Ramos (cell line): ENCODE measurements around the gene GAB1.
"Not testable (repeated sequence)": the region's sequence is repeated elsewhere in the genome, so short reads cannot be mapped to it uniquely, and the experiment has no call there.

Source experiments
- in situ Hi-C: fragments of 300-500 bp; cut with MboI; formaldehyde crosslinking; loops from one replicate; pipeline ENCODE4 v1.14.3; 2022; ENCODE audit warnings: low sequenced_read_pairs; ENCODE audit not compliant: unreplicated experiment

Gene GAB1

DNA sequence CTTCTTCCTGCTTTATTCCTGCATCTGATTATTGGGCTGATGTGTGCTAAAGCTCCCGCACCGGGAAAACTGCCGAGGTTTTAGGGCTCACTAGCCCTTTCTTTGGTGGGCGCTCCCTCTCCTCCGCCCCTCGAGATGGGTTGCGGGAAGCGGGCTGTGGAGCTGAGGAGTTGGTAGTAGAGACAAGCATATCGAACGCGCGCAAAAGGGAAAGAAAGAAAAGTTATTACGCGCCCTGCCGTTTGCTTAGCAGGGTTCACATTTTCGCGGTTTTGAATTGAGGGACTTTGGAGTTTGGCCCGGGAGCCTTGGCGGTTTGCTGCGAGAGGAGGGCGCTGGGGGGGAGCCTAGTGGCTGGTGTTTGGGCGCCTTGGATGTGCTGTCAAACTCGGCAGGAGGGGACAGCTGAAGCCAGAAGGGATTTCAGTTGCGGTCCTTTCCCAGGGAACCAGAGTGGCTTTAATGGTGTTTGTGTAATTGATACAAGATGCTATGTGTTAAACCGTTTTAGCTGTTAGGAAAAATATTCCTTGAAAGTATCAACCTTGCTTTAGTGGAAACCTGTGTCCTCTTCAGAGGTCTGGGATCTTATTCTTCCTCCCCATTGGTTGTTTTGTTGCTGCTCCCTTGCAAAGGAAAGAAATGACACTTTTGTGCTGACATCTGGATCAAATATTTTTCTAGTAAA is 1.1 kb downstream of the GAB1 start:
- in situ Hi-C loops, result no loop called here

DNA sequence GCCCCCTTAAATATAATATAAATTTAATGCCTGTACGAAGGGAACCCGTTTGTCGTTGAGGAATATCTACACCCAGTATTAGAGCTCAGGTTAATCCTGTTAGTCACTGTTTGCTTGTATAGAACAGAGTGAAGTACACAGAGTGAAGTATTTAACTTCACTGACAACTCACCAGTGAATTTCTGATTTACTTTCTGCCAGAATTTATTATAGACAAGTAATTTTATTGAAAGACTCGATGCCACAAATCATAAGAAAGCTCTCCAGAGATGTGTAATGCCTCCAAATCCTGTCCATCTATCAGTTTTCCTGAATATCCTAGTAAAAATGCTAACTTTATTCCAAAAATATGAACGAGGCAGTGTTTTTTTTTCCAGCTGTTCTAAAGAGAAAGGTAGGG is 1.6 kb downstream of the GAB1 start:
- in situ Hi-C loops, result no loop called here

DNA sequence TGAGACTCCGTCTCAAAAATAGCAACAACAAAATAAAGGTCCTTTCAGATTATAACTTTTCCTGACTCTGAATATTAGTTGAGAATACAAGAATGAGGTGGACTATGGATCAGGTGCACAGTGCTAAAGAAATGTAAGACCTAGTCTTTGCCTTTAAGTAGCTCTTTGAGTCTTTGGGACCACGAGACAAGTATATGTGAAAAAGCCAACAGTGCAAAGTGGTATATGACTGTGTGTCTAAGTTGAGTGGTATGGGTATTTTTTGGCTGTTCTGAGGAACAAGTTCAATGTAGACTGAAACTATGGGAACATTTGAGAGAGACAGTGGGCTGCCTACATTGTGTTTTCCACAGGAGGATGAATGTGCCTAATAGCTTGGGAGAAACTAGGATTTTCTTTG is 2.8 kb downstream of the GAB1 start:
- in situ Hi-C loops, result no loop called here

DNA sequence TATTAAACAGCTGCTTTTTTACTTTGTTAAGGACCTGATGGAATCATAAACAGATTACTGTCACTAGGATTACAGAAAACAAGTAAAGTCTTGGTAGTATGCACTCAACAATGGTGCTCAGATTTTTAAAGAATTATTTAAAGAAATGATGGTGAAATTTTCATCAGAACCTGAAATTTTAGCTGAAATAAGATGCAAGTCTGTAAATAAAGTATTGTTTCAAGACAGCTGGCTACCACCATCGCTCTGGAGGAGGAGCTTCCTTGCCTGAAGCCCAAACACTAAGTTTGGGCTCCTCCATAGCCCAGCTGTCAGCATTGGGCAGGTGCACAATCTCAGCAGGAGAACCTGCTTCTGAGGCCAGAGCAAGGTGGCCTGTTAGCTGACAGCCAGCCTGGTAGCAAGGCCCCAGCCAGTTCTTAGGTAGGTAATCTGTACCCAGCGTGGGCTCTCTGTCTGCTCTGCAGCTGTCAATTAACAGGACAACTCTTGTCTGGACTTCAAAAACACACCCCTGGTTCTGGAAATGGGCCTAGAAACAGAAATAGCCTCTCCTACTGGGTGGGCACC is 4.6 kb downstream of the GAB1 start:
- in situ Hi-C loops, result no loop called here

DNA sequence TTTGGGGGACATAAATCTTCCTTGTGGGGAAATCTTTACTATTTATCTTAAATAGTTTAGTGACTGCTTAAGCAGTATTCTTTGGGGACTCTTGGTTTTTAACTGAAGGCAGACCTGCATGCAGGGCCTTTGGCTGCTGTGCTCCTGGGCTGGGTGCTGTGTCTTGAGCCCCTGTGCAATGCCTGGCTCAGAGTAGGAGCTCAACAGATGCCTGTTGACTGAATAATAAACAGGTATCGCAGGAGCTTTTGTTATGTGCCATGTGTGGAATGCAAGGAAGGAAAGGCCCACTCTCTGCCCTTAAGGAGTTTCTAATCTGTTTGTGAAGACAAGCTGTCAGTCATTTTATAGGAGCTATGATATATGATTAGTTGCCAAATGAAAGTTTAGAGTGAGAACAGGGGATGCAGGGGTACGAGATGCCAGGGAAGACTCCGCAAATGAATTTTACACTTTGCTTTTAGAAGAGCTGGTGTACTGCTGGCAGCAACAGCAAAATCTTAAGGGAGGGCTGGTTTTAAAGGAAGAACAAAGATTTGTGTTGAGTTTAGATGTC is 6.7 kb downstream of the GAB1 start:
- in situ Hi-C loops, result no loop called here

DNA sequence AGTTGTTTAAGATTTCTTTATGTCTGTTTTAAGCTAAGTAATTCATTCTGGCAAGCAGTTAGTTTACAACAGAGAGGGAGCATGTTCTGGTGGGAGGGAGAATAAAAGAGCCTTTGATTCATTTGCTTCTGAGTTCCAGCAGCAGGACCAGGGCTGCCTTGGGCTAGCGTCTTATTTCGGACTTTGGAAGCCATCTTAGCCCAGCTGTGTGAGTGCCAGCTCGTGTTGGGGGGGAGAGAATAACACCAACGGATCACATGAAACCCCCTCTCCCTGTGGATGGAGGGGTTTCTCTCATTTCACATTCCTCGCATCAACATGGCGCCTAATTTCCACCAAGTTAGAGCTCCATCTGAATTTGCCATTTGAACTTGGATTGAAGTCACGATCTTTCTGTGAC is 7.4 kb downstream of the GAB1 start:
- in situ Hi-C loops, result no loop called here

DNA sequence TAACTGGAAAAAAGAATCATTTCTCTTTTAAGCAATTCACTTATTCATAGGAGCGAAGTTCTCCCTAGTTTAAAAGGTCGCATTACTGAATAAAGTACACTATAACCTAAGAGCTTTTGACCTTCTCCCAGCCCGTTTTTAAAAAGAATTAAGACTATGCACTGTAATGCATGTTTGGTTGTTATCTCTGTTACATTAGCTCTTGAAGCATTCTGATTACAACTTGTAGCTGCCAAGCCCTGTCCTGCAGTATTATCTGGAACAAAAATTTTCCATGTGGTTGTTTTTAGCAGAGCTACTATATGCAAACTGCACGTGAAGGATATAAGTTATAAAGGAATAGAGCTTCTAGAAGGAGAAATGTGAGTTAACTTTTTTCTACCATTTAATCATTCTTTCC is 8.1 kb downstream of the GAB1 start:
- in situ Hi-C loops, result no loop called here

DNA sequence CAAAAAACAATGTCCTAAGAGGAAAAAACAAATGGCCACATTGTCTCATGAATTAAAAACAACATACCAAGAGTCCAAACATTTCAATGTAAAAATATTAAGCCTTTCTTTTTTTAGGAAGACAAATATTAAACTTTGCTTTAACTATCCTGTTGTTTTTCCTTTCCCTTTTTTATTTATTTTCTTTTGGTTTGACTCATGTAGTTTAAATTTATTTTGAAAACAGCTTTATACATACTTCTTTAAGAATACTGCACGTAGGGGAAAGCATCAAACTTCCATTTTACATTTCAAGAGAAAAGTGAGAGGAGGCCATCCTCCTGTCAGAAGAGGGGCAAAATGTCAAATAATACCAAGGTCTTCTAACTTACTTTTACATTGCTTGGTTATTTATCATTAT is 8.7 kb downstream of the GAB1 start:
- in situ Hi-C loops, result no loop called here

DNA sequence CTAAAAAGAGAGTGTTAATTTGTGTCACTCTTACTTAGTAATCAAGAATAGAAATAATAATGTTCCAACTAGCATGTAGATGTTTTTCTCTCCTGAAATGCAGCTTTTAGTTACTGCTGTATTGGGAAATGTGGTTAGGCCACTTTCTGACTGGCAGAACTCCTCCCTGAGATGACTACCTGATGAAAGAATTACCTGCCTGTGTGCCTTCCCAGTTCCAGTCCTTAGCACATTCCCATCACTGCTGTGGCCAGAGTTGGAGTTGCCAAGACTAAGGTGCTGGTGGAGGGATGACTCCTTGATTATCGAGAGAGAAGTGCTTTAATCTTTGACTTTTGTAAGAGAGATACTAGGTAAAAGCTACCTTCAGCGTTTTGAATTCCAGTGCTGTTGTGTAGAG is 9.5 kb downstream of the GAB1 start:
- in situ Hi-C loops, result no loop called here

DNA sequence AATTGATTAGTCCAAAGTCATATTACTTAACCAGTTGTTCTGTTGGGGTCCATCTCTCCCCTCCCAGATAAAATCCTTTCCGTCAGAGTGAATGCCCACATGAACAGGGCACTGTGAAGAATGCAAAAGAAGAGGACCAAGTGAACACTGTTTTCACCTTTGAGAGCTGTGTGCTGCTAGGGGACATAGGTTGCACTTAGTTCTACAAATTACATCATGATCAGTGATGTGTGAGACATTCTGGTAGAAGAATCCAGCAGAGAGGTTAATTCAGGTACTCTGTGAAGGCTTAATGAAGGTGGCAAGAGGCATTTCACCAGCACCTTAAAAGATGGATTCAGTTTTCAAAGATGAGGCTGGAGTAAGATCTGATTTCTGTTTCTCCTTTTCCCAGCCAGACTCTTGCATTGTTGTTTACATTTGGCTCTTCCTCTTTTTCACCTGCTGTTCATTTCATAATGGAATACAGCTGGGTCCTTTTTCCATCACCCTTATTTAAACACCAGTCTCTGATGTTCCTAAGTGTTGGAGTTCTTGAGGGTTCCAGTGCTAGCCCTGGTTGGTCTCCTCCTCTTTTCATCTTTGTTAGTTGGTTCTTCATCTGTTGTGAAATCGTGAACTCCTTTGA is 10.9 kb downstream of the GAB1 start:
- in situ Hi-C loops, result no loop called here

DNA sequence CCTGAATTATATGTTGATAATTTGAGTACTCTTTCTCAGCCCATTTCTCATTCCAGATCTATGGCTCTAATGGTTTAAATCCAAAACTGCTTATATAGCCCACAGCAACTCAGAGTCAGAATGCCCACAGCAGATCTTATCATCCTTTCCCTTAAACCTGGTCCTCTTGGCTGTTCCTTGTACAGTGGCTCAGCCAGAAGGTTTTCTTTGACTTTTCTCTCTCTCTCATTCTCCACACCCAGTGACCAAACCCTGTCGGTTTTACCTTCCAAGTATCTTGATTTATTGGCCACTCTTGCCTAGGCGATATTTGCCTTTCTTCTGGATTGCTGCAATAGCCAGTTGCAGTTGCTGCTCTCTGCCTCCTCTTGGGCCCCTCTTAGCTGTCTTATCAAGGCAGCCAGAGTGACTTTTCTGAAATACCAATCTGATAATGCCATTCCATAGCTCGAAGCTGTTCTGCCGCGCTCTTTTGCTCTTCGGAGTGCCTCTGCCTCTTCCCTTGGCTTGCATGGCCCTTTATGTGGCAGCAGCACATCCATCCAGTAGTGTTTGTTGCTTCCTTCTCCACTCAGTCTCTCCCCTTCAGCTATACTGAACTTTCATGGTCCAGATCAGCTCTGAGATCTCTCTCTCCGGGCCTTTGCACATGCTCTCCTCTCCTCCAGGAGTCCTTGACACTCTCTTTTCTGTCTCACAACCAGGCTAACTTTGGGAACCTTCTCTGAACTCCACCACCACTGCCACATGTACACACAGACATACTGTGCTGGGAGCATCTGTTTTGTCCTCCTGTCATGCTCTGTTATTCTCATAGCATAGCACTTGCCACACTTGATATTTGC is 11.8 kb downstream of the GAB1 start:
- in situ Hi-C loops, result no loop called here

DNA sequence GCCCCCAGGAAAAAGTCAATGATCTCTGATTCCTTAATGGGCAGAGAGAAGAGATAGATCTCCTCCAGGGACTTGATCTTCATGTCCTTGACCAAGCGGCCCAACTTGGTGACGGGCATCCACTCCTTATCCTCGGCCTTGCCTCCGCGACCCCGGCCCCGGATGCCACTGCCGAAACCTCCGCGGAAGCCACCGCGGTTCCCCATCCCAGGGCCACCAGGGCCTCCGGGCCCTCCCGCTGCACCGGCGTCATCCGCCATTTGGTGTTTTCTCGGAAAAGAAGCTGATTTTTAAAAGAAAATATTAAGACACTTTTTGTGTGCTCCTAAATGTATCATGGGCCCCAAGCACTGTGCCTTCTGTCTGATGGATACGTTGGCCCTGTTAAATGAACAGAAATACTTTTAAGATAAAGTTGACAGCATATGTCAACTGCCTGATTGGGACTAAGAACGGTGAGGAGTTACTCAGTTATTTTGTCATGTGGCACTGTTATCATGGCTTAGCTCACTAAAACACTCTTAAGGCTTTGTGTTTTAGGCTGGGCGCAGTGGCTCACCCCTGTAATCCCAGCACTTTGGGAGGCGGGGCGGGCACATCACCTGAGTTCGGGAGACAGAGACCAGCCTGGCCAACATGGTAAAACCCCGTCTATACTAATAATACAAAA is 13.3 kb downstream of the GAB1 start:
- in situ Hi-C loops, result not testable (repeated sequence)

DNA sequence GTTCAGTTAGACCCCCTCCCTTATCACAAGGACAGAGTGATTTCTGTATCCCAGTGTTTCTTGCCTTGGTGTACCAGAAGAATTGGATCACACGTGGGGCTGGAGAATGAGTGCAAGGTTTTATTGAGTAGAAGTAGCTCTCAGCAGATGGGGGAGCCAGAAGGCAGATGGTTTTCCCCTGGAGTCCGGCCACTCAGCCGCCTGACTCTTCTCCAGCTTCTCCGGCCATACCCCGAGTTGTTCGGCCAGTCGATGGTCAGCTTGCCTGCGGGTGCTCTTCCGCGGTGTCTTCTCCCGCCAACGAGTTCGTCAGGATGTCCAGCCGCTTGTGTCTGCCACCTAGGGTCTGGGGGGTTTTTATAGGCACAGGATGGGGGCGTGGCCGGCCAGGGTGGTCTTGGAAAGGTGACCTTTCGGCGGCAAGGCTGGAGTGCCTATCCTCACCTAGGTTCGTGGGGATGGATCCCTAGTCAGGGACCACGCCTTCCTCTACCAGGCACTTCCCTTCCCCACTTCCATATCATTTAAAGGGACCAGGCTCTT is 14.5 kb downstream of the GAB1 start:
- in situ Hi-C loops, result no loop called here

DNA sequence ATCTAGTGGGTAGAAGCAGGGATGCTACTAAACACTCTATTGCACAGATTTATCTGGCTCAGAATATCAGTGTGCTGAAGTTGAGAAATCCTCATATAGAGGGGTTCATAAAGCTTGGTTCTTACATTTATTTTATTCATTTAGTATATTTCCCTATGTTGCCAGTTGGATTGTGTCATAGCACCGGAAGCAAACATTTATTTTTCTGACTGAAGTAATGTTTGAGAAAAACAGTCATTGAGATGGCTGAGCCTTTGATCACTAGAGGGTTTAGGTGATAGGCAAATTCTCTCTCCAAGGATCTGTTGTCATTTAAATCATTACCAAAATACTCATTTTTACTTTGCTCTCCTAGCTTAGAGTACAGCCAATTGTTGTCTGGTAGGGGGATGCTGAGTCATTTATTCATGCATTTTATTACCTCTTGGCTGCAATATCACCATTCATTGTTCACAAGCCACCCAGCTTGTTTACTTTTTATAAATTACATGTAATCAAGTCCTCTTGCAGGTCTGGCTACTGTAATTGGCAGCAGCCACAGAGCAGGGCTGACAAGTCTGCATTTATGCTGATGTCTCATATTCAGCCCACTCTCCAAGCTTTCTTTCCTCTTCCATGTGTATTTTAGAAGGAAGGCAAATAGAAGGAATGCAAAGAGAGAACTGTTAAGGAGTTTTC is 15.2 kb downstream of the GAB1 start:
- in situ Hi-C loops, result no loop called here

DNA sequence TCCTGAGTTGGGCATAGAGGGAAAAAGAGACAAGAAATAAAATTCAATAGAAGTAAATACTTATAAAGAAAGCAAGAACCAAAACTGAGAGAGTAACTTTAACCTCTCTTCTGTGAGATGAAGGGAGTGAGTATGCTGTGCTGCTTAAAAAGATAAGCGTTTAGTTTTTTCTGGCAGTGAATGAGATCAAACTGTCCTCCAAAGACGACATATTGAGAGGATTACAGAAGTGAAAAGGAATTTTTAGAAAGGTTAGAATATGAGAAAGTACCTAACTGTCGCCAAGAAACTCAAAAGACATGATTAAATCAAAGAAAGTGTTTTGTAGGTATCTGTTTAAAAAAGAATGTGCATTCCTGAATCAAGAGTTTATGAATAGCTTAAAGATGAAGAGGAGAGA is 16.0 kb downstream of the GAB1 start:
- in situ Hi-C loops, result no loop called here

DNA sequence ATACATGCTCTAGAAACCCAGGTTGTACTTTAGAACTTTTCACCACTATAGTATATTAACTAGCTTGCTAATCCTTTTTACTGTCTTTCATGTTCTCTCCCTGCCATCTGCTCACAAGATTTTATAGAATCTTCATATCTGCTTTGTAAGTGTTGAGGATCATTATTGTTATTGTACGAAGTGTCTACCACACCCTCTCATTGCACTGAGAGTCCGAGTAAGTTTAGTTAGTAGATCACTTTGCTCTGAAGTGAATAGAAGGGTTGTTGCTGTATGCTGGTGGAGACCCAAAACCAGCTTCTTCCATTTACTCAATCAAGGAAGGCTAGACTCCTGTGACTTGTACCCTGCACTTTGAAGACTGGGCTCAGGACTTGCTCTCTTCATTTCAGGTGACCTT is 17.1 kb downstream of the GAB1 start:
- in situ Hi-C loops, result no loop called here

DNA sequence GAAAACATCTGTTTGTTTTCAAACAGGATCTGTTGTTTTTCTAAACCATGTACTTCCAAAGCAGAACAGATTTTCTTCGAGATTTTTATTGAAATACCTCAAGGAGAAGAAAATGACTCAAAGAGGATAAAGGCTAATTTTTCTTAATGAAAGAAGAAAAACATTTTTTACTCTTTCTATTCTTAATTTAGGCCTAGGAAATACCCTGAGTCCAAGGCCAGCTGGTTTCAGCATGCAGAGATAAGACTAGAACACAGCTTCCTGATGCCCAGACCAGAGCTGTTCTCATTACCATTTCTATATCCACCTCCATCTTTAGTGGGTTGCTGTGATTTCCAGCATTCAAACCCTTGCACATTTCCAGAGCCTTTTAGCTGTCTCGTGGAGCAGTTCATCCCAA is 18.3 kb downstream of the GAB1 start:
- in situ Hi-C loops, result no loop called here

DNA sequence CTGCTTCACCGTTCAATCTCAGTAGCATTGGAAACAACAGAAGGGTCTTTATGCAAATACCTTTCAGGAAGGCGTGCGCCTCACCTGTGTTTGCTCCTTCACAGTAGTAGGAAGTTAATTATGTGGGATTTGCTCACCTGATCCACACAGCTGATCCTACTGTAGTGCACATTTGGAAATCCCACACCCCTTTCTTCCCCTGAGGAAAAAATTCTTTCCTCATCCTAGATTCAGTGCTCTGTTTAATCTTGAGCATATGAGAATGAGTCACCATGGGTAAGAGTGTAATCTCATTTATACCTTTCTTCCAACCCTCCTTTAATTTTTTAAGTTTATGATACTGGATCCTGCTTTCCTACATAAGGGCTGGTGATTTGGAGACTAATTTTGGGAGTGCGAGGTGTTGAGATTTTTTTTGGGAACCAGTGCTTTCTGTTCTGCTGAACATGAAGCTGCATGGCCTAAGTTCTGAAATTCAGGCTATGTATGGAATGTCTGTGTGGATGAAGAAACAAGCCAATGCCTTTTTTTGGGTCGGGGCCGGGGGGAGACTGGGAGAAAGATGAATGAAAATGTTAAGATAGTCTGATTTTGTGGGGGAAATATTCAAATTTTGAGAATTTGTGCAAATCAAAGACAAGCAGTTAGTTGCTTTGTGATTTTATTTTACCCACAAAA is 19.0 kb downstream of the GAB1 start:
- in situ Hi-C loops, result no loop called here

DNA sequence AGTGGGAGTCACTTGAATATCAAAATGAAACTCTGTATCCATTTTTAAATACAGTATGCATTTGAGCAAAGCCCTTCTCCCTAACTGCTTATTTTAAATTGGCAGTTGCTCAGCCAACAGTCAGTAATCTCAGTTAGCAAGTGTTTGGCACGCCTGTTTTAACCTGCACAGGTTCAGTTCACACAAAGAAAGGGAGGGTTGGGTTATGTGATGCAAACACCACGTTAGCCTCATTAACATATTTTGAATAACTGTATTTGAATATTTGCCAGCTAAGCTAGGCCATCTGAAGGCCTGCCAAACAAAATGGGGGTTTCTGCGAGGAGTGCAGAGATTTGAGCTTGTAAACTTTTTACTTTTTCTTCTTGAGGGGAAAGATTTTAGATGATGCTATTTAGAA is 19.8 kb downstream of the GAB1 start:
- in situ Hi-C loops, result no loop called here
